Loucy (cell line): ENCODE measurements around the gene EXOC8.

Experiments
- H2AFZ ChIP-seq: fragments of 200-600 bp; sonication (generic); 2 replicates; pipeline ENCODE4 v1.6.0; 2016; ENCODE audit warnings: antibody characterized with exemption, mild to moderate bottlenecking, low read length, moderate library complexity
- H3F3A ChIP-seq: fragments of 200-600 bp; 2 replicates; pipeline ENCODE4 v1.6.0; 2016; ENCODE audit warnings: antibody characterized with exemption, low read depth, mild to moderate bottlenecking
- H3K27me3 ChIP-seq: fragments of 200-600 bp; sonication (generic); 2 replicates; pipeline ENCODE4 v1.6.1; 2014; ENCODE audit warnings: low read length, mild to moderate bottlenecking; ENCODE audit not compliant: insufficient read depth, poor library complexity, severe bottlenecking
- H3K36me3 ChIP-seq: fragments of 200-600 bp; sonication (generic); 2 replicates; pipeline ENCODE4 v1.6.1; 2016; ENCODE audit warnings: low read length; ENCODE audit not compliant: insufficient read depth
- H3K4me1 ChIP-seq: fragments of 200-600 bp; sonication (generic); 2 replicates; pipeline ENCODE4 v1.5.1; 2014; ENCODE audit warnings: low read length, mild to moderate bottlenecking; ENCODE audit not compliant: insufficient read depth, poor library complexity, severe bottlenecking
- H3K4me2 ChIP-seq: fragments of 200-600 bp; sonication (generic); 2 replicates; pipeline ENCODE4 v1.6.0; 2014; ENCODE audit warnings: antibody characterized with exemption, low read length, low read depth, mild to moderate bottlenecking; ENCODE audit not compliant: poor library complexity, severe bottlenecking
- H3K4me3 ChIP-seq: fragments of 200-600 bp; sonication (generic); 2 replicates; pipeline ENCODE4 v1.5.1; 2014; ENCODE audit warnings: low read length, mild to moderate bottlenecking, mixed read lengths; ENCODE audit not compliant: poor library complexity, severe bottlenecking
- H3K79me2 ChIP-seq: fragments of 200-600 bp; sonication (generic); 2 replicates; pipeline ENCODE4 v1.6.1; 2014; ENCODE audit warnings: low read length; ENCODE audit not compliant: insufficient read depth
- H3K9ac ChIP-seq: fragments of 200-600 bp; sonication (generic); 2 replicates; pipeline ENCODE4 v1.6.0; 2014; ENCODE audit warnings: mild to moderate bottlenecking, low read depth, low read length, moderate library complexity; ENCODE audit not compliant: poor library complexity, severe bottlenecking
- H3K9me2 ChIP-seq: fragments of 200-600 bp; sonication (generic); replicated peaks from 2 replicates; pipeline ENCODE4 v1.6.1; 2016; ENCODE audit warnings: low read depth, low read length, mixed read lengths
- H3K9me3 ChIP-seq: fragments of 200-600 bp; sonication (generic); 2 replicates; pipeline ENCODE4 v1.6.1; 2014; ENCODE audit warnings: mild to moderate bottlenecking, antibody characterized with exemption, low read length, low read depth; ENCODE audit not compliant: insufficient read depth
- H4K20me1 ChIP-seq: fragments of 200-600 bp; sonication (generic); 2 replicates; pipeline ENCODE4 v1.6.0; 2014; ENCODE audit warnings: antibody characterized with exemption, low read length, mild to moderate bottlenecking; ENCODE audit not compliant: insufficient read depth, poor library complexity, severe bottlenecking
- EZH2phosphoT487 ChIP-seq: fragments of 200-600 bp; IDR thresholded peaks from 2 replicates; pipeline ENCODE4 v1.6.1; 2018; ENCODE audit warnings: antibody characterized with exemption, mild to moderate bottlenecking, moderate library complexity, borderline replicate concordance
- TF ChIP-seq, protein P1 (sequence below): fragments of 200-600 bp; sonication (generic); conservative IDR thresholded peaks from 2 replicates; pipeline ENCODE4 v1.5.1; 2014; ENCODE audit warnings: mild to moderate bottlenecking, antibody characterized with exemption, low read length

Gene EXOC8

GRCh38 chr1:231326248-231326647 lies 11.4 kb downstream of the EXOC8 start:
- Histone ChIP-seq H4K20me1 (no peaks in the 10 kb centered on the region), H3K4me1 (no peaks in the 10 kb centered on the region)

DNA sequence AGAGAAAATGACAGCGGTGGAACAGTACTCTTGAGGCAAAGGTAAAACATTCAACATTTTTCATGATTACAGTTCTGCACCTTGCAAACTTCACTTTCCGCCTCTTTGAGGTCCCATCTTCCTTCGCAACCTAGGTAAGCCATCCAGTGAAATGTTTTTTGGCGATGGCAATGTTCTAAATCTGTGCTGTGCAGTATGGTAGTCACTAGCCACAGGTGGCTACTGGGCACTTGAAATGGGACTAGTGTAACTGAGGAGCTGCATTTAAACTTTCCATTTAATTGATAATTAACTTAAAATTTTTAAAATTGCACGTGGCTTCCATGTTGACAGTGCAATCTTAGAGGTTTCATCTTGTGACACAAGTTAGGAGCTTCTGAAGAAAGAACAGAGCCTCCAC lies 13.0 kb downstream of the EXOC8 start:
- Histone ChIP-seq H3K79me2 (no peaks in the 10 kb centered on the region), H3K9ac (no peak overlapping the region), H3F3A (no peaks in the 10 kb centered on the region), H3K27me3 (no peaks in the 10 kb centered on the region), H3K4me2 (no peak overlapping the region), H3K36me3 (no peaks in the 10 kb centered on the region), H3K4me3 (no peak overlapping the region), H3K9me2 (no peaks in the 10 kb centered on the region), H3K4me1 (no peaks in the 10 kb centered on the region), H4K20me1 (no peaks in the 10 kb centered on the region), H2AFZ (no peak overlapping the region), H3K9me3 (no peaks in the 10 kb centered on the region)
- TF ChIP-seq, protein P1, sequence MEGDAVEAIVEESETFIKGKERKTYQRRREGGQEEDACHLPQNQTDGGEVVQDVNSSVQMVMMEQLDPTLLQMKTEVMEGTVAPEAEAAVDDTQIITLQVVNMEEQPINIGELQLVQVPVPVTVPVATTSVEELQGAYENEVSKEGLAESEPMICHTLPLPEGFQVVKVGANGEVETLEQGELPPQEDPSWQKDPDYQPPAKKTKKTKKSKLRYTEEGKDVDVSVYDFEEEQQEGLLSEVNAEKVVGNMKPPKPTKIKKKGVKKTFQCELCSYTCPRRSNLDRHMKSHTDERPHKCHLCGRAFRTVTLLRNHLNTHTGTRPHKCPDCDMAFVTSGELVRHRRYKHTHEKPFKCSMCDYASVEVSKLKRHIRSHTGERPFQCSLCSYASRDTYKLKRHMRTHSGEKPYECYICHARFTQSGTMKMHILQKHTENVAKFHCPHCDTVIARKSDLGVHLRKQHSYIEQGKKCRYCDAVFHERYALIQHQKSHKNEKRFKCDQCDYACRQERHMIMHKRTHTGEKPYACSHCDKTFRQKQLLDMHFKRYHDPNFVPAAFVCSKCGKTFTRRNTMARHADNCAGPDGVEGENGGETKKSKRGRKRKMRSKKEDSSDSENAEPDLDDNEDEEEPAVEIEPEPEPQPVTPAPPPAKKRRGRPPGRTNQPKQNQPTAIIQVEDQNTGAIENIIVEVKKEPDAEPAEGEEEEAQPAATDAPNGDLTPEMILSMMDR: no peak
- TF ChIP-seq EZH2phosphoT487: no peak

More at GRCh38 chr1:231326248-231326647, 11.4 kb downstream of the EXOC8 start:
- H3F3A ChIP-seq: no peaks in the 10 kb centered on the region
- TF ChIP-seq EZH2phosphoT487: no peak
- TF ChIP-seq, protein P1: no peak
- no peaks in the 10 kb centered on the region for H3K36me3 ChIP-seq
- no peak overlapping the region for H2AFZ ChIP-seq
- no peaks in the 10 kb centered on the region for H3K27me3 ChIP-seq
- H3K4me3 ChIP-seq: no peak overlapping the region
- no peaks in the 10 kb centered on the region for H3K79me2 ChIP-seq
- H3K9me2 ChIP-seq: no peaks in the 10 kb centered on the region
- no peak overlapping the region for H3K4me2 ChIP-seq
- no peaks in the 10 kb centered on the region for H3K9me3 ChIP-seq
- no peak overlapping the region for H3K9ac ChIP-seq

DNA sequence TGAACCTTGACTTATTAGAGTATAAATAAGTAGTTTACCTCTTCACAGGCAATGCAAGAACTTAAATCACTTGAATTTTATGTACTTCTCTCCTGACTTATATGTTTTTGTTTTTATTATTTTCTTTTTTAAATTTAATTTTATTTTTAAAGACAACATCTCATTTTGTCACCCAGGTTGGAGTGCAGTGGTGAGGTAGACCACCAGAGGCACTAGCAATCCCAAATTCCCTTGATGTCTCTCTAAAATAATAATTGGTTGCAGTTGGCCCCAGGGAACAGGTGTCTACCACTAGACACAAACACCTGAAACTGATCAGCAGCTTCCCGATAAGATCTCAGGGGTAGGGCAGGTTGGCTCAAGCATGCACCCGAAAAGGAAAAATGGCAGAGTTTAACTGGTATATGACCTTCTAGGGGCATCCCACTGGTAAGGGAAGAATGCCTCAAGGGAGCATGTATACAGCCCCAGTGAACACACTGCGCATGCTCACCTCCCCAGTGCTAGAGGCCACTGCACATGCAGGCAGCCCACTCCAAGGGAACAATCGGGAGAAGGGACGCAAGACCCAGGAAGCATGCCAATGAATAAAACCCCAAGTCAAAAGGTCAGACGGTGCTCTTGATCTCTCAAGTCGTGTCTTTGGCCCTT lies 14.6 kb downstream of the EXOC8 start:
- no peaks in the 10 kb centered on the region for H4K20me1 ChIP-seq
- no peaks in the 10 kb centered on the region for H3K9me2 ChIP-seq
- H3K79me2 ChIP-seq: no peaks in the 10 kb centered on the region
- H3K9ac ChIP-seq: no peak overlapping the region
- H2AFZ ChIP-seq: no peak overlapping the region
- H3K4me2 ChIP-seq: no peak overlapping the region
- H3K36me3 ChIP-seq: no peaks in the 10 kb centered on the region
- no peaks in the 10 kb centered on the region for H3K27me3 ChIP-seq
- H3K4me3 ChIP-seq: no peak overlapping the region
- H3K9me3 ChIP-seq: no peaks in the 10 kb centered on the region
- H3F3A ChIP-seq: no peaks in the 10 kb centered on the region
- TF ChIP-seq, protein P1: 0 out of 2 replicates have a peak, but pooled peaks have one; percentile 29
- no peak for TF ChIP-seq EZH2phosphoT487
- H3K4me1 ChIP-seq: no peaks in the 10 kb centered on the region
